Colonic mucosa (tissue), 4 donors: Measurements from ENCODE around the gene NANOGP8. TPM values are rescaled to one million over a fixed set of nuclear protein-coding genes. Genes with fewer than 3 reads are reported as not detected.

Experiments
- DNase-seq: peaks from one replicate; pipeline ENCODE4 v3.0.0-alpha.2; 2020
- H3K27ac ChIP-seq: fragments of 200-600 bp; one replicate; pipeline ENCODE4 v1.8.0; 2021
- H3K27me3 ChIP-seq: fragments of 200-600 bp; one replicate; pipeline ENCODE4 v1.8.0; 2021
- H3K36me3 ChIP-seq: fragments of 200-600 bp; one replicate; pipeline ENCODE4 v1.8.0; 2021
- H3K4me1 ChIP-seq: fragments of 200-600 bp; one replicate; pipeline ENCODE4 v1.8.0; 2021; ENCODE audit warnings: mild to moderate bottlenecking
- H3K4me3 ChIP-seq: fragments of 200-600 bp; one replicate; pipeline ENCODE4 v1.8.0; 2021
- H3K9ac ChIP-seq, 2 donors: one replicate each; pipeline ENCODE4 v1.7.0; 2013; ENCODE audit warnings: control low read depth in 2 of 2, low read depth in 2 of 2, low read length in 2 of 2
- H3K9me3 ChIP-seq: fragments of 200-600 bp; one replicate; pipeline ENCODE4 v1.8.0; 2021
- CTCF ChIP-seq: fragments of 200-600 bp; IDR thresholded peaks from one replicate; pipeline ENCODE4 v1.8.0; 2022; ENCODE audit warnings: antibody characterized with exemption, mild to moderate bottlenecking
- intact Hi-C: fragments of 100-400 bp; cut with DNase I; formaldehyde crosslinking; loops from one replicate; pipeline ENCODE4 v1.14.1; 2022
- total RNA-seq, 2 donors: library from RNA; stranded (reverse); fragmentation: NEBNext Ultra II Directional in 1 of 2; extraction: Animal tissue kit (Norgen Biotek cat#: 25700) in 1 of 2; gene quantifications; one replicate each; pipeline ENCODE4 v1.2.1, GENCODE V29; 2021
- donor health status: healthy.
- donor health status: DM: no; HTN: no; CAD: no.
- donor health status: DM: no; HTN: no; CAD: no.

The NANOGP8 gene
- total RNA-seq, 2 donors from 2014 or later = not detected

DNA sequence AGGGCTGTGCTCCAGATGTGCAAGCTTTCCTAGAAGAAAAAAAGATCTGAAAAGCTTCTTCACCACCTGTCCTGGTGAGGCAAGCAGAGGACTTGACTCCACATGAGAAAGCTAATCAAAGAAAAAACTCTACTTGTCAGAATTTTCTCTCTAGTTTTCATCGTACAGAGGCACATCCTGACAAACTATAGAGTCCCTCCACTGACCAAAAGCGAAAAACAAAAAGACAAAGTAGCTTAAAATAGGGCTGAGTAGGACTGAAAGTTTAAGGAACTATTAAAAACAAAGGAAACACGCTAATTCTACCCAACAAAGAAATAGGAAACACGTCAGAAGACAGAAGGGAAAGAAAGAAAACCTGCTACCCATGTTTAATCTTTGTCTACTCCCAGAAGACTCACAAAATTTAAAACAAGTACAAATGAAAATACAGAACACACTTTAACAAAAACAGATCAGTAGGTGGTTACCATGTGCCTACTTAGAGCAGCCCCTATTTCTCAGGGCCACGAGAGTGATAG is 26.5 kb downstream of the NANOGP8 start:
- Histone ChIP-seq H3K9me3 (no peaks in the 10 kb centered on the region), H3K36me3 (no peaks in the 10 kb centered on the region), H3K4me1 (no peaks in the 10 kb centered on the region), H3K4me3 (no peak overlapping the region), H3K27ac (no peak overlapping the region), H3K27me3 (no peaks in the 10 kb centered on the region), H3K9ac (no peak overlapping the region)
- intact Hi-C loops = no loop called here
- DNase-seq = no peak
- no peak for TF ChIP-seq CTCF

DNA sequence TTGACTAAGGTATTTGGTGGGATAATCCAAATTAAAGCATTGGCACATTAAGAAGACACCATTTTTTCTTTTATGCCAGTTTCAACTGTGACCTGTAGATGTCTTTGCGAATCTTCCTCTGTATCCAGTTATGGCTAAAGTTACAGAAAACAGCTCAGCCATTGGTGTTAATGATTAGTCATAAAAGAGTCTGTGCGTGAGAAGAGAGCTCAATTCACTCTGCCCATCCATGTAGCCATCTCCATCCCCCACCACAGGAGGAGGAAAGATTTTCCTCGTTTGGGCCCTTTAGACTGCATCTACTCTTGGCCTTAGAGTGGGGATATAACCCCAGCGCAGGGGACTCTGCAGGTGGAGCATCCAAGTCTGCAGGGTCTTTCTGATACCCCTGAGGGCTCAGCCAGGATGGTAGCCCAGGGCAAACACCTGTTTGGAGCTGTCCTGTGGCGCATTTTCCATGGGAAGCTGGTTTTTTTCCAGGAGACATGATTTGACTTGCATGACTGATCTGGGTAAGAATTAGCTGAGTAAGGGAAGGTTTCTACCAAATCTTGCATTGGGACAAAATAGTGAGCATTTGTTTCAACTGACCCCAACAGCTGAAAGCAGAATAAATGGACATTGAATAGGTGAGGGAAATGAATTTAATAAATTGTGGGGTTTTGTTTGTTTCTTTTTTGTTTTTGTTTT is 29.5 kb downstream of the NANOGP8 start:
- Histone ChIP-seq H3K36me3 (no peaks in the 10 kb centered on the region), H3K9me3 (no peaks in the 10 kb centered on the region), H3K27me3 (no peaks in the 10 kb centered on the region), H3K4me1 (no peaks in the 10 kb centered on the region), H3K4me3 (no peak overlapping the region), H3K9ac (no peak overlapping the region), H3K27ac (no peak overlapping the region)
- DNase-seq = no peak
- TF ChIP-seq CTCF = no peak
- intact Hi-C loops = no loop called here

GRCh38 chr15:35054380-35054779 is 30.7 kb downstream of the NANOGP8 start:
- H3K27me3 ChIP-seq = no peaks in the 10 kb centered on the region
- DNase-seq = no peak
- no peaks in the 10 kb centered on the region for H3K36me3 ChIP-seq
- H3K9ac ChIP-seq = no peak overlapping the region
- intact Hi-C loops = no loop called here
- no peaks in the 10 kb centered on the region for H3K9me3 ChIP-seq
- no peak overlapping the region for H3K27ac ChIP-seq
- no peak overlapping the region for H3K4me3 ChIP-seq
- no peak for TF ChIP-seq CTCF
- no peaks in the 10 kb centered on the region for H3K4me1 ChIP-seq

GRCh38 chr15:35047996-35048395 is 37.1 kb downstream of the NANOGP8 start:
- H3K27me3 ChIP-seq = no peaks in the 10 kb centered on the region
- no peaks in the 10 kb centered on the region for H3K4me1 ChIP-seq
- no peak for TF ChIP-seq CTCF
- H3K36me3 ChIP-seq = no peaks in the 10 kb centered on the region
- no peak overlapping the region for H3K4me3 ChIP-seq
- no peak overlapping the region for H3K27ac ChIP-seq
- DNase-seq = no peak
- H3K9ac ChIP-seq = no peak overlapping the region
- no peaks in the 10 kb centered on the region for H3K9me3 ChIP-seq
- intact Hi-C loops = no loop called here

- TF ChIP-seq CTCF = no peak
- Histone ChIP-seq H3K27ac (no peak overlapping the region), H3K9me3 (no peaks in the 10 kb centered on the region), H3K36me3 (no peaks in the 10 kb centered on the region), H3K4me3 (no peak overlapping the region), H3K9ac (no peak overlapping the region), H3K4me1 (no peaks in the 10 kb centered on the region), H3K27me3 (no peaks in the 10 kb centered on the region)
- intact Hi-C loops = no loop called here
- DNase-seq = no peak
These were observed 37.6 kb downstream of the NANOGP8 start for GRCh38 chr15:35047528-35047927.
